HL-60 (cell line): ENCODE data around the gene KIAA0232.

Source experiments
- CTCF ChIP-seq: IDR thresholded peaks from one replicate; pipeline ENCODE4 v1.5.1; 2011; ENCODE audit warnings: low read length, control low read depth, inconsistent platforms; ENCODE audit not compliant: insufficient read depth
- GABPA ChIP-seq: IDR thresholded peaks from 2 replicates; pipeline ENCODE4 v1.6.1; 2012; ENCODE audit warnings: low read depth
- POLR2AphosphoS5 ChIP-seq: IDR thresholded peaks from 2 replicates; pipeline ENCODE4 v1.6.1; 2012; ENCODE audit warnings: low read depth
- SPI1 ChIP-seq: IDR thresholded peaks from 2 replicates; pipeline ENCODE4 v1.6.1; 2012; ENCODE audit warnings: low read depth, mild to moderate bottlenecking, borderline replicate concordance

GRCh38 chr4:6858997-6859396, 76.5 kb downstream of the KIAA0232 start:
- TF ChIP-seq CTCF (no peak), POLR2AphosphoS5 (no peak), GABPA (no peak), SPI1 (no peak)
